HG03097 (cell line): ENCODE results near the gene RAP1GDS1.
A peak's percentile ranks its signal among the peaks of the same experiment; 100 is the strongest.
"Not testable (repeated sequence)": the region's sequence is repeated elsewhere in the genome, so short reads cannot be mapped to it uniquely, and the experiment has no call there.

Experiments used
- ATAC-seq: cut with Tn5 transposase; IDR thresholded peaks from one replicate; pipeline ENCODE4 v1.9.1; 2021; ENCODE audit not compliant: unreplicated experiment, low FRiP score

The RAP1GDS1 gene

DNA sequence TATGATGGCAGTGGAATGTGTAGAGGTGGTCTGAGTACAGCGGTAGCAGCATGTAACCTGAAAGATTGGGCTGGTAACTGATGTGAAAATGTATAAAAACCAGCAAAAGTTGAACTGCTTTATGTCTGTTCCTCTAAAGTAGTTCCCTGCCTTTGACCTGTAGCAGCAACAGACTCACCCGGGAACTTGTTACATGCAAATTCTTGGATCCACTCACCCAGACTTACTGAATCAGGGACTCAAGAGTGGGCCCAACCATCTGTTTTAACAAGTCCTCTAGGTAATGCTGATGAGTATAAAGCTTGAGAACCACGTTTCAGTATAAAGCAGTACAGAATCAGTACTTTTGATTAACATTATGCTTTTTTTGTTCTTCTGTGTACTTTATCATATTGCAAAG is 84.7 kb downstream of the RAP1GDS1 start:
- ATAC-seq, result no peak

- no peak for ATAC-seq
Measured at GRCh38 chr4:98352396-98352795, 91.2 kb downstream of the RAP1GDS1 start.

DNA sequence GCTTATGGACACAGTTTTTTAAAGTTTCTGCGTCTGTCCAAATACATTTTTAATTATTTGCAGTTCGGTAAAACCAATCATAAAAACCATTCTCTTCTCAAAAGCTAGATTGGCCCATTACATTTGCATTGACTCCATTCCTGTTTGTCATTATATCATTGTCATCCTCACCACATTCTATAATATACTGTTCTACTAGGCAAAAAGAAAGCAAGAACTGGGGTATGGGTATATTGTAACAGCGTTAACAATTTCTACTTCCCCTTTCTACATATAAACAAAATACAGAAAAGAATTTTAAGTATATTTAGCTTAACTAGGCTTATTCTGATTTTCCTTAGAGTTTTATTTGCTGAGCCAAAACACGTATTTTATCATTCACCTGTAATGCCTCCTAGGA is 91.8 kb downstream of the RAP1GDS1 start:
- peak; percentile 80 for ATAC-seq

DNA sequence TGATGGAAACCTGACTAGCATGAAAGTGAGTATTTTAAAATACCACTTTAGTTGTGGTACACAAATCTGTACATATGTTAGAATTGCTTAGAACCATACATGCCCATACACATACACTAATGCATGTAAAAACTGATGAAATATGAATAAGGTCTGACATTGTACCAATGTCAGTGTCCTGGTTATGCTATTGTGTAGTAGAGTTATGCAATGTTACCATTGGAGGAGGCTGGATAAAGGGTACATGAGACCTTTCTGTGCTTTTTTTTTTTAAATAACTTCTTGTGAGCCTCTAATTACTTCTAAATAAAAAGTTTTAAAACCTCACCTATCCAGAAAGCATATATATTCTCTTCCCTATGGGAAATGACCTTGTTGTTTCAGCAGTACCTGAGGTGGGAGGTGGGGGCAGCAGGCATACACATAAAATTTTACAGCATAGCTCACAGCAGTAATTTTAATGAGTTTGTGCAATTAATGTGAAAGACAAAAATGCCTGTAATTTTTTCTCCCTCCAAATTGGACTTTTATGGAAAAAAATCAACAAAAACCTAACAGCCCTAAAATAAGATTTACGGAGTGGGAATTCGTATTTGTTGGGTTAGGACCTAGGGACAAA is 97.6 kb downstream of the RAP1GDS1 start:
- ATAC-seq, result no peak

DNA sequence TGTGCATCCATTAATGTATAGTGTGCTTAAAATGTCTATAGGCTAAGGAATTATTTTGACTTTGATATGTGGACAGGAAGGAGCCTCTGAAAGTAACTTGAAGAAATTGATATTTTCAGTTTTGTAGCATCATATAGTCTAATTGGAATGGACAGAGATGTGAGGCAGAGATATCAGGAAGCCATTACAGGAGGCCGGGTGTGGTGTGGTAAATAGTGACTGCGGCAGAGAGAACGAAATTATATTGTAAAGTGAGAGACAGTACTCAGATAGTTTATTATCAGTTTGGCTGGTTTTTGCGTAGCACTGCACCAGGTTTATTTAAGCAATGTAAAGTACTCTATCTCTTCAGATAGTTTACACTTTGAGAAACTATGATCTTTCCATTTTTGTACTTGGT is 98.5 kb downstream of the RAP1GDS1 start:
- no peak for ATAC-seq

- no peak for ATAC-seq
Measured at GRCh38 chr4:98363431-98363830, 102.2 kb downstream of the RAP1GDS1 start.

DNA sequence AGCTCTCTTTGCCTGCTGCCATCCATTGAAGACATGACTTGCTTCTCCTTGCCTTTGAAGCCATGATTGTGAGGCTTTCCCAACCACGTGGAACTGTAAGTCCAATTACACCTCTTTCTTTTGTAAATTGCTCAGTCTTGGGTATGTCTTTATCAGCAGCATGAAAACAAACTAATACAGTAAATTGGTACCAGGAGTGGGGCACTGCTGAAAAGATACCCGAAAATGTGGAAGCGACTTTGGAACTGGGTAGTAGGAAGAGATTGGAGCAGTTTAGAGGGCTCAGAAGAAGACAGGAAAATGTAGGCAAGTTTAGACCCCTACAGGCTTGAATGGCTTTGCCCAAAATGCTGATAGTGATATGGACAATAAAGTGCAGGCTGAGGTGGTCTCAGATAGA is 105.1 kb downstream of the RAP1GDS1 start:
- ATAC-seq, result not testable (repeated sequence)

GRCh38 chr4:98368000-98368399 is 106.8 kb downstream of the RAP1GDS1 start:
- ATAC-seq, result not testable (repeated sequence)

- no peak for ATAC-seq
Measured at GRCh38 chr4:98369322-98369721, 108.1 kb downstream of the RAP1GDS1 start.

- ATAC-seq, result no peak
Measured at GRCh38 chr4:98374643-98375042, 113.5 kb downstream of the RAP1GDS1 start.

DNA sequence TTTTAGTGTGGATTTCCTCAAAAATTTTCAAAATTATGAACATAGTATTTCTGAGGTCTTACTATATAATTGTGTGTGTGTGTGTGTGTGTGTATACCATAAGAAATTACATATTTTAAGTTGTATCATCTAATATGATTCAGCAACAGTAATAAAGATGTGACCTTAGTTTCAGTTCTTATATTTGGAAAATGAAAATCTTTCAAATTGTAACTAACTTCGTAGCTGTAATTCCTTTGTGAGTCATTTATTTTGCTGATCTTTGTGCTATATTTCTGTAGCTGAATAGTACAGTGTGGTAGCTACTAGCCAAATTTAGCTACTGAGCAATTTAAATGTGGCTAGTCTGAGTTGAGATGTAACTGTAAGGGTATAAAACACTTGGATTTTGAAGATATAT is 116.4 kb downstream of the RAP1GDS1 start:
- ATAC-seq, result no peak

DNA sequence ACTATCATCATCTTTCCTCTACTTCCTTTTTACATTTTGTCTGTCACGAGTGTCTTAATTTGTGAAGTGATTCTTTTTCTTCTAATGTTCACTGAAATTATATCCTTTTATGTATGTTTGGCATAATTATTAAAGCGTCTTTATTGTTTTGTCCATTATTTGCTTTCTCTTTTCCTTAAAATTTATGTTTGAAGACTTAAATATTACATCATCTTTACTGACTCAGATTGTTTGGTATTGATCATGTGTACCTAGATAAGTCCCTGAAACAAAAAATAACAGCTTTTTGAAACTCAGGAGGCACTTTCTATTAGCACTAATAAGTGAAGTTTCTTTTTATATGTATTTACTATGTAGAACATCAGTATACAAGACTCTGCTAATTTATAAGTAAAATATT is 120.1 kb downstream of the RAP1GDS1 start:
- ATAC-seq, result no peak

DNA sequence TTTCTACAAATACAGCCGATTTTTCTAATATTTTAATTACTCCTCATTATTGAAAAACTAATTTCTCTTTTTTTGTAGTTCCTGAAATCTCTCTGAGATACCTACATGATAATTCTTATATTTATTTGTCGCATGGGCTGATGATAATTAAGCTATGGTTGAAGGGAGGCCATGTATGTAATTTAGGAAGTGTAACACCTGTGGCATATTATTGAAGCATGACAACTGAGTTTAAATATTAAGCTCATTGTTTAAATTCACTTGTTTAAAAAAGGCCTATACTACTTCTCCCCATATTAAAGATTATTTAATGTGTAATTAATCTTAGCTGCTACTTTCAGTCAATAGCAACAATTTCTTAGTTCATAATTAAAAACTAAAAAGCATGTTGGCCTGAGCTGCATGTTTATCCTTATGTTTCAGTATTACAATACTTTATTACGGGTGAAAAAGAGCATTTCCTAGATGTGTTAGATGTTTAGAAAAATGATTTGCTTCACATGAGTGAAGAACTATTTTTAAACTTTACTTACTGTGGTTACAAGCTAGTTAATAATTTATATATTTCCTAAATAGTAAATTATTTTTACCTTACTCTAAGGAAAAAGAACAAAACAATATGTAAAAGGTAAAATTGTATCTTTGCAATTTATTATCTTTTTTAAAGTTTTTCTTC is 122.4 kb downstream of the RAP1GDS1 start:
- peak; percentile 54 for ATAC-seq

DNA sequence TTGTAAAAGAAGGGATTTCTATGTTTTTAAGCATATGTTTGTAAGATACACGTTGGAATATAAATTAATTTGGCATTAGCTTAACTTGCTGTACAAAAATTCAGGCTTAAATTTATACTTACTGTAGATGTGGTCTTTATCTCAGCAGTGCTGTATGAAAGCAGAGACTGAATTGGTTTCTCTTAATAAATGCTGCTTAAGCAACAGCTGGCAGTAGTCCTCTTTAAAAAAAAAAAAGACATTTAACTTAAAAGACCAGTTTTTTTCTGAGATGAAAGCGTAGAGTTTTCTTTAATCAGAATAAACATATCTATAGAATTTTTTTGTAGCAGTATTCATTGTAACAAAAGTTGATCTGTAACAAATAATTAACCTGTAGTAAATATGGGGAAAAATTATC is 124.6 kb downstream of the RAP1GDS1 start:
- no peak for ATAC-seq

- no peak for ATAC-seq
Measured at GRCh38 chr4:98387345-98388026, 126.3 kb downstream of the RAP1GDS1 start.

- ATAC-seq, result no peak
Measured at GRCh38 chr4:98394134-98394533, 132.9 kb downstream of the RAP1GDS1 start.

DNA sequence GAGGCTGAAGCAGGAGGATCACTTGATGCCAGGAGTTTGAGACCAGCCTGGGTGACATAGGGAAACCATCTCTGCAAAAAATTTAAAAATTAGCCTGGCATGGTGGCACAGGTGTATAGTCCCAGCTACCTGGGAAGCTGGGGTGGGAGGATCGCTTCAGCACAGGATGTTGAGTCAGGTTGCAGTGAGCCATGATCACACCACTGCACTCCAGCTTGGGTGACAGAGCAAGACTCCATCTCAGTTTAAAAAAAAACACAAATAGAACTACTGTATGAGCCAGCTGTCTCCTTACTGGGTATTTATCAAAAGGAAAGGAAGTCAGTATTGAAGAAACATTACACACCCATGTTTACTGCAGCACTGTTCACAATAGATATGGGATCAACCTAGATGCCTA is 138.7 kb downstream of the RAP1GDS1 start:
- no peak for ATAC-seq

DNA sequence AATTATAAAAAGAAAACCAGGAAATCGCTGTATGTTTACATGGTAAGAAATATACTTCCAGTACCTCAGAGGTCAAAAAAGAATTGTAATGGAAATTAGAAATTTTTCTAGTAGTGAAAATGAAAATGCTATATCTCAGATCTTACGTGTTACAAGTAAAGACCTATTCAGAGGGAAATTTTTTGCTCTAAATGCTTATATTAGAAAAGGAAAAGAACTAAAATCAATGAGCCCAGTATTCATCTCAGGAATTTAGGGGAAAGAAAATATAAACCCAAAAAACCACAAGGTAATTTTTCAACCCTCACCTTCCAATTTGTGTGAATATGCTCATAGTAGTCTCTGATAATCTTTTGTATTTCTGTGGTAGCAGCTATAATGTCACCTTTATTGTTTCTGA is 145.6 kb downstream of the RAP1GDS1 start:
- peak; percentile 65 for ATAC-seq

DNA sequence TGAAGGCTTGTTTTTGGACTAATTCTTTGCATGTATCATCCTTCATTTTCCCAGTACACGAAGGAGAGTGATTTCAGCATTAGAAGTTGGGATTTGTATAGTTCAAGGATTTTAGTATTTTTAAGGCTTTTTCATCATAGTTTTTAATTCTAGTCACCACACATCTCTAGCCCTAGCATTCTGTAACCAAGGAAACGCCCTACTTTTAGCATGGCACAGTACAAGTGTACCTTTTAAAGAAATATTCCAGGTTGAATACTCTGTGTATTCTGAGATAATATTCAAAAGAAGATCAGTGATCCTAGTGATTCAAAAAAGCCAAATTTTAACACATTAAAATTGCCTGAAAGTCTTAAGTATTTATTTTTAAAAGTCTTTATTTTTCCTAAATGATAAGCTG is 150.5 kb downstream of the RAP1GDS1 start:
- ATAC-seq, result no peak

- no peak for ATAC-seq
Measured at GRCh38 chr4:98416844-98417243, 155.7 kb downstream of the RAP1GDS1 start.

- not testable (repeated sequence) for ATAC-seq
Measured at GRCh38 chr4:98420151-98420550, 159.0 kb downstream of the RAP1GDS1 start.

GRCh38 chr4:98421111-98421510 is 159.9 kb downstream of the RAP1GDS1 start:
- ATAC-seq, result no peak
